Upper lobe of left lung (tissue), 6 donors: ENCODE data around the gene CHMP4A. TPM values are rescaled to one million over a fixed set of nuclear protein-coding genes. Genes with fewer than 3 reads are reported as not detected.

Experiments used
- ATAC-seq, 2 donors: fragments of 200-7000 bp; cut with Tn5 transposase; one replicate each; pipeline ENCODE4 v1.9.1; 2022; ENCODE audit warnings: mild to moderate bottlenecking in 2 of 2, moderate library complexity in 2 of 2; ENCODE audit not compliant: low FRiP score in 2 of 2
- DNase-seq, 2 donors: peaks; one replicate each; pipeline ENCODE4 v3.0.0-alpha.2; 2019 to 2020
- H3K27ac ChIP-seq, 4 donors: fragments of 200-600 bp; sonication (generic); one replicate each; pipeline ENCODE4 v1.5.1; 2016 to 2019
- H3K27me3 ChIP-seq, 4 donors: fragments of 200-600 bp; sonication (generic); one replicate each; pipeline ENCODE4 v1.5.1; 2017 to 2019
- H3K36me3 ChIP-seq, 4 donors: fragments of 200-600 bp; sonication (generic); one replicate each; pipeline ENCODE4 v1.5.1; 2016 to 2019
- H3K4me1 ChIP-seq, 4 donors: fragments of 200-600 bp; sonication (generic); one replicate each; pipeline ENCODE4 v1.5.1; 2018 to 2019
- H3K4me3 ChIP-seq, 4 donors: fragments of 200-600 bp; sonication (generic); one replicate each; pipeline ENCODE4 v1.5.1; 2017 to 2019; ENCODE audit warnings: mild to moderate bottlenecking in 2 of 4, moderate library complexity in 1 of 4
- H3K9me3 ChIP-seq, 4 donors: fragments of 200-600 bp; sonication (generic); one replicate each; pipeline ENCODE4 v1.5.1; 2018 to 2019
- CTCF ChIP-seq, 6 experiments: fragments of 450-650 bp in 4 of 6; fragments of 200-600 bp in 2 of 6; sonication (generic) in 2 of 6; IDR thresholded peaks; one replicate each; pipeline ENCODE4 v1.5.1; 2016 to 2019; ENCODE audit warnings: antibody characterized with exemption in 6 of 6
- EP300 ChIP-seq, 4 donors: sonication (generic); formaldehyde crosslinking; IDR thresholded peaks; one replicate each; pipeline ENCODE4 v1.5.1; 2017; ENCODE audit warnings: antibody characterized with exemption in 4 of 4, control low read depth in 2 of 4
- POLR2A ChIP-seq, 4 donors: fragments of 450-650 bp; IDR thresholded peaks; one replicate each; pipeline ENCODE4 v1.5.1; 2016 to 2017; ENCODE audit warnings: antibody characterized with exemption in 4 of 4, mild to moderate bottlenecking in 2 of 4
- POLR2AphosphoS5 ChIP-seq, 2 donors: sonication (generic); formaldehyde crosslinking; IDR thresholded peaks; one replicate each; pipeline ENCODE4 v1.5.1; 2017; ENCODE audit warnings: antibody characterized with exemption in 2 of 2
- WGBS, 2 donors: methylation state at CpG; one replicate each; pipeline ENCODE4 v1.1.5; 2017 to 2018; 5-methylcytosine and 5-hydroxymethylcytosine counted together
- total RNA-seq, 6 donors: library from RNA; depleted of rRNA in 4 of 6; stranded (reverse); fragments of >200 nt in 4 of 6; gene quantifications; one replicate each; pipeline versions ENCODE4 v1.1.0 to v1.2.1, GENCODE V29; 2016 to 2021
- donor health status: DM: no; HTN: no; CAD: no; lungs with moderate emphysema.
- donor health status: DM: no; HTN: yes; CAD: no; lungs with severe emphysema.

CHMP4A gene
- total RNA-seq, 6 donors from 2014 or later = 39.9 to 112 (median 61.5) TPM

GRCh38 chr14:24256960-24257359, 43.7 kb upstream of the CHMP4A start:
- DNase-seq (no peak), ATAC-seq (no peak)
- peak overlapping the region in 1 of 4 donors; percentile 10 for H3K27ac ChIP-seq
- TF ChIP-seq EP300 (IDR thresholded peaks at IDR 0.05) (no peak), POLR2AphosphoS5 (IDR thresholded peaks at IDR 0.05) (no peak), POLR2A (IDR thresholded peaks at IDR 0.05) (no peak), CTCF (IDR thresholded peaks at IDR 0.05) (no peak)
- 73 to 79% methylated on average over 4 of the region's 4 CpGs for WGBS, 2 donors
- H3K27me3 ChIP-seq = no peaks in the 10 kb centered on the region
- H3K4me1 ChIP-seq = peaks cover 0 to 19% (median 12%) of the 10 kb centered on the region in 4 donors
- H3K36me3 ChIP-seq = peaks cover 0 to 19% (median 9%) of the 10 kb centered on the region in 4 donors
- no peaks in the 10 kb centered on the region for H3K9me3 ChIP-seq
- no peak overlapping the region for H3K4me3 ChIP-seq

GRCh38 chr14:24255931-24256711, 42.8 kb upstream of the CHMP4A start:
- Histone ChIP-seq H3K27ac (no peak overlapping the region), H3K27me3 (no peaks in the 10 kb centered on the region), H3K4me1 (peaks cover 0 to 19% (median 13%) of the 10 kb centered on the region in 4 donors), H3K4me3 (no peak overlapping the region), H3K9me3 (no peaks in the 10 kb centered on the region), H3K36me3 (peaks cover 0 to 19% (median 9%) of the 10 kb centered on the region in 4 donors)
- DNase-seq (no peak), ATAC-seq (no peak)
- 90 to 93% methylated on average over 10 to 12 of the region's 12 CpGs for WGBS, 2 donors
- no peak for TF ChIP-seq EP300 (IDR thresholded peaks at IDR 0.05)
- no peak for TF ChIP-seq CTCF (IDR thresholded peaks at IDR 0.05)
- no peak for TF ChIP-seq POLR2AphosphoS5 (IDR thresholded peaks at IDR 0.05)

- no peak for TF ChIP-seq POLR2A (IDR thresholded peaks at IDR 0.05)
- no peak for TF ChIP-seq POLR2AphosphoS5 (IDR thresholded peaks at IDR 0.05)
- TF ChIP-seq EP300 (IDR thresholded peaks at IDR 0.05) = no peak
- Histone ChIP-seq H3K9me3 (no peaks in the 10 kb centered on the region), H3K27ac (no peak overlapping the region), H3K4me1 (peaks cover 0 to 19% (median 13%) of the 10 kb centered on the region in 4 donors), H3K4me3 (no peak overlapping the region), H3K27me3 (no peaks in the 10 kb centered on the region), H3K36me3 (peaks cover 0 to 19% (median 9%) of the 10 kb centered on the region in 4 donors)
- WGBS, 2 donors = 91% methylated on average over 8 of the region's 8 CpGs
- DNase-seq (no peak), ATAC-seq (no peak)
These were observed 42.1 kb upstream of the CHMP4A start for GRCh38 chr14:24255438-24255837.

- DNase-seq = no peak
- ATAC-seq = no peak
- H3K36me3 ChIP-seq = peaks cover 0 to 19% (median 9%) of the 10 kb centered on the region in 4 donors
- H3K27ac ChIP-seq = no peak overlapping the region
- H3K9me3 ChIP-seq = no peaks in the 10 kb centered on the region
- H3K27me3 ChIP-seq = no peaks in the 10 kb centered on the region
- peaks cover 0 to 19% (median 12%) of the 10 kb centered on the region in 4 donors for H3K4me1 ChIP-seq
- 94% methylated on average over 13 to 19 of the region's 19 CpGs for WGBS, 2 donors
- no peak overlapping the region for H3K4me3 ChIP-seq
- TF ChIP-seq EP300 (IDR thresholded peaks at IDR 0.05) = no peak
- no peak for TF ChIP-seq POLR2AphosphoS5 (IDR thresholded peaks at IDR 0.05)
- no peak for TF ChIP-seq POLR2A (IDR thresholded peaks at IDR 0.05)
- TF ChIP-seq CTCF (IDR thresholded peaks at IDR 0.05) = no peak
These were observed 41.5 kb upstream of the CHMP4A start for GRCh38 chr14:24254630-24255392.

- DNase-seq (no peak), ATAC-seq (no peak)
- Histone ChIP-seq H3K27me3 (no peaks in the 10 kb centered on the region), H3K9me3 (no peaks in the 10 kb centered on the region), H3K4me3 (no peak overlapping the region), H3K36me3 (peaks cover 0 to 19% (median 9%) of the 10 kb centered on the region in 4 donors), H3K27ac (no peak overlapping the region), H3K4me1 (peaks cover 0 to 10% (median 5%) of the 10 kb centered on the region in 4 donors)
- no peak for TF ChIP-seq POLR2A (IDR thresholded peaks at IDR 0.05)
- TF ChIP-seq CTCF (IDR thresholded peaks at IDR 0.05) = no peak
- no peak for TF ChIP-seq POLR2AphosphoS5 (IDR thresholded peaks at IDR 0.05)
- no peak for TF ChIP-seq EP300 (IDR thresholded peaks at IDR 0.05)
- WGBS, 2 donors = 81 to 91% methylated on average over 6 to 7 of the region's 7 CpGs
These were observed 40.6 kb upstream of the CHMP4A start for GRCh38 chr14:24253936-24254335.
